Mesothelial cell of epicardium (in vitro differentiated cells): ENCODE data around the gene RFFL. TPM values are rescaled to one million over a fixed set of nuclear protein-coding genes. Genes with fewer than 3 reads are reported as not detected.

Experiments used
- DNase-seq, 2 experiments: peaks; one replicate each; pipeline ENCODE4 v3.0.0; 2021; ENCODE audit warnings: low spot score in 2 of 2; ENCODE audit not compliant: unreplicated experiment in 2 of 2
- H3K27ac Mint-ChIP-seq: 2 replicates; pipeline ENCODE4 v1.8.0; 2021; ENCODE audit warnings: mixed read lengths
- H3K27me3 Mint-ChIP-seq: 2 replicates; pipeline ENCODE4 v1.8.0; 2021; ENCODE audit warnings: low read depth, mixed read lengths
- H3K36me3 Mint-ChIP-seq: 2 replicates; pipeline ENCODE4 v1.8.0; 2021; ENCODE audit warnings: mixed read lengths
- H3K4me1 Mint-ChIP-seq: 2 replicates; pipeline ENCODE4 v1.8.0; 2021; ENCODE audit warnings: mixed read lengths
- H3K4me3 Mint-ChIP-seq: 2 replicates; pipeline ENCODE4 v1.8.0; 2021; ENCODE audit warnings: mild to moderate bottlenecking, moderate library complexity, mixed read lengths
- H3K9me3 Mint-ChIP-seq: 2 replicates; pipeline ENCODE4 v1.8.0; 2021; ENCODE audit warnings: mixed read lengths
- CTCF ChIP-seq: fragments of 200-600 bp; sonication (generic); IDR thresholded peaks from one replicate; pipeline ENCODE4 v1.5.0; 2021; ENCODE audit warnings: antibody characterized with exemption; ENCODE audit not compliant: unreplicated experiment
- total RNA-seq: library from RNA; stranded (reverse); gene quantifications from 3 replicates; pipeline ENCODE4 v1.2.1, GENCODE V29; 2021

Gene RFFL
- total RNA-seq, 1 donor from 2014 or later, result 19.8 TPM

- DNase-seq, result no peak
- H3K27me3 Mint-ChIP-seq, result no peaks in the 10 kb centered on the region
- no peak for TF ChIP-seq CTCF
- no peak overlapping the region for H3K4me3 Mint-ChIP-seq
- no peak overlapping the region for H3K27ac Mint-ChIP-seq
- H3K9me3 Mint-ChIP-seq, result no peaks in the 10 kb centered on the region
- peaks cover 12% of the 10 kb centered on the region for H3K36me3 Mint-ChIP-seq
- no peaks in the 10 kb centered on the region for H3K4me1 Mint-ChIP-seq
These were observed 43.9 kb downstream of the RFFL start for GRCh38 chr17:35019386-35020179.

- Mint-ChIP-seq H3K9me3 (no peaks in the 10 kb centered on the region), H3K27me3 (no peaks in the 10 kb centered on the region), H3K4me3 (no peak overlapping the region), H3K36me3 (peaks cover 12% of the 10 kb centered on the region), H3K27ac (no peak overlapping the region), H3K4me1 (no peaks in the 10 kb centered on the region)
- TF ChIP-seq CTCF, result no peak
- DNase-seq, result no peak
These were observed 44.7 kb downstream of the RFFL start for GRCh38 chr17:35018814-35019213.

DNA sequence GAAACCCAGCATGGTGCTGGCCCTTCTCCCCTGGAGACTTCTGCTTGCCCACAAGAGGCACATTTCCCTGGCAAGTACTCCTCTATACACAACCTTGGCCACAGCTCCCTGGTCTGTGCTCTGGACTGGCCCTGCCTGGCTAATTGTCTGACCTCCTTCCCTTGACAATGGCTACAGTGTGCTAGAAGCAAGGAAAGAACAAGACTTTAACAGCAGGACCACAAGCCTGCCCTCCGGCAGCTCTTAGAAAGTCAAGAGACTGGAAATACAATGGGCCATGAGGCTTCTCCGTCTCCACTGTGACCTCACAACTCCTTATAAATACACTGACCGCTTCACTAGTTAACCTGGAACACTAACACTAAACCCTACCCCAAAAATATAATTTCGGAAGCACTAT, 46.5 kb downstream of the RFFL start:
- Mint-ChIP-seq H3K36me3 (peaks cover 12% of the 10 kb centered on the region), H3K4me3 (no peak overlapping the region), H3K4me1 (peaks cover 6% of the 10 kb centered on the region), H3K27ac (no peak overlapping the region), H3K9me3 (no peaks in the 10 kb centered on the region), H3K27me3 (no peaks in the 10 kb centered on the region)
- no peak for DNase-seq
- TF ChIP-seq CTCF, result no peak

GRCh38 chr17:35016369-35016768, 47.1 kb downstream of the RFFL start:
- Mint-ChIP-seq H3K4me3 (no peak overlapping the region), H3K4me1 (peaks cover 6% of the 10 kb centered on the region), H3K27me3 (no peaks in the 10 kb centered on the region), H3K27ac (no peak overlapping the region), H3K36me3 (peaks cover 14% of the 10 kb centered on the region), H3K9me3 (no peaks in the 10 kb centered on the region)
- no peak for DNase-seq
- TF ChIP-seq CTCF, result no peak

- H3K9me3 Mint-ChIP-seq, result no peaks in the 10 kb centered on the region
- no peak overlapping the region for H3K4me3 Mint-ChIP-seq
- no peaks in the 10 kb centered on the region for H3K27me3 Mint-ChIP-seq
- peaks cover 16% of the 10 kb centered on the region for H3K36me3 Mint-ChIP-seq
- DNase-seq, result no peak
- H3K27ac Mint-ChIP-seq, result peak overlapping the region; percentile 47
- peaks cover 6% of the 10 kb centered on the region for H3K4me1 Mint-ChIP-seq
- TF ChIP-seq CTCF, result no peak
These were observed 51.8 kb downstream of the RFFL start for GRCh38 chr17:35011671-35012216.
